Activated CD8-positive, alpha-beta T cell treated with anti-CD3 and anti-CD28 coated beads, Interleukin-2, amount 10 ng/mL, durations not matched to agents 7 days and 5 days (primary cell): Measurements from ENCODE around the gene MN1. TPM values are rescaled to one million over a fixed set of nuclear protein-coding genes. Genes with fewer than 3 reads are reported as not detected.

Experiments used
- ATAC-seq: fragments of 150-1000 bp; cut with Tn5 transposase; one replicate; pipeline ENCODE4 v1.10.0; 2021; ENCODE audit warnings: moderate library complexity
- CTCF ChIA-PET: fragments of 350-600 bp; sonication (Branson Sonifier 250); formaldehyde crosslinking; loops from one replicate; lab custom pipeline; 2021; ENCODE audit warnings: antibody characterized with exemption; lab: Charles Lee
- POLR2A ChIA-PET: fragments of 350-600 bp; sonication (Branson Sonifier 250); formaldehyde crosslinking; loops from one replicate; lab custom pipeline; 2021; ENCODE audit warnings: antibody characterized with exemption; lab: Charles Lee
- DNase-seq: peaks from one replicate; pipeline ENCODE4 v3.0.0-alpha.2; 2020
- H3K27ac Mint-ChIP-seq: one replicate; pipeline ENCODE4 v1.8.0; 2021; ENCODE audit warnings: mild to moderate bottlenecking, mixed read lengths
- H3K27me3 Mint-ChIP-seq: one replicate; pipeline ENCODE4 v1.8.0; 2021; ENCODE audit warnings: low read depth, mixed read lengths
- H3K36me3 Mint-ChIP-seq: one replicate; pipeline ENCODE4 v1.8.0; 2021; ENCODE audit warnings: low read depth, mixed read lengths
- H3K4me1 Mint-ChIP-seq: one replicate; pipeline ENCODE4 v1.8.0; 2021; ENCODE audit warnings: low read depth, mixed read lengths
- H3K4me3 Mint-ChIP-seq: one replicate; pipeline ENCODE4 v1.8.0; 2021; ENCODE audit warnings: mild to moderate bottlenecking, mixed read lengths
- H3K9me3 Mint-ChIP-seq: one replicate; pipeline ENCODE4 v1.8.0; 2022; ENCODE audit warnings: mixed read lengths; ENCODE audit not compliant: insufficient read depth
- total RNA-seq, 2 experiments: library from RNA; stranded (reverse); gene quantifications; one replicate each; pipeline ENCODE4 v1.2.3, GENCODE V29; 2021

MN1 gene
- total RNA-seq, 2 experiments from 2014 or later: 0.11 to 0.13 TPM

- H3K36me3 Mint-ChIP-seq: no peaks in the 10 kb centered on the region
- H3K4me1 Mint-ChIP-seq: no peaks in the 10 kb centered on the region
- ATAC-seq (no peak), DNase-seq (no peak)
- POLR2A ChIA-PET: no interaction called here
- H3K9me3 Mint-ChIP-seq: no peaks in the 10 kb centered on the region
- CTCF ChIA-PET: no interaction called here
- no peak overlapping the region for H3K4me3 Mint-ChIP-seq
- H3K27ac Mint-ChIP-seq: no peak overlapping the region
- H3K27me3 Mint-ChIP-seq: no peaks in the 10 kb centered on the region
Observed at GRCh38 chr22:27757928-27758525, 43.5 kb downstream of the MN1 start.

GRCh38 chr22:27756212-27756660, 45.3 kb downstream of the MN1 start:
- Mint-ChIP-seq H3K4me3 (no peak overlapping the region), H3K4me1 (no peaks in the 10 kb centered on the region), H3K27ac (no peak overlapping the region), H3K36me3 (no peaks in the 10 kb centered on the region), H3K9me3 (no peaks in the 10 kb centered on the region), H3K27me3 (no peaks in the 10 kb centered on the region)
- no peak for ATAC-seq
- DNase-seq: no peak
- ChIA-PET POLR2A (no interaction called here), CTCF (no interaction called here)

GRCh38 chr22:27755521-27756211, 45.9 kb downstream of the MN1 start:
- Mint-ChIP-seq H3K9me3 (no peaks in the 10 kb centered on the region), H3K4me3 (no peak overlapping the region), H3K4me1 (no peaks in the 10 kb centered on the region), H3K27me3 (no peaks in the 10 kb centered on the region), H3K36me3 (no peaks in the 10 kb centered on the region), H3K27ac (no peak overlapping the region)
- no peak for ATAC-seq
- ChIA-PET CTCF (no interaction called here), POLR2A (no interaction called here)
- no peak for DNase-seq

DNA sequence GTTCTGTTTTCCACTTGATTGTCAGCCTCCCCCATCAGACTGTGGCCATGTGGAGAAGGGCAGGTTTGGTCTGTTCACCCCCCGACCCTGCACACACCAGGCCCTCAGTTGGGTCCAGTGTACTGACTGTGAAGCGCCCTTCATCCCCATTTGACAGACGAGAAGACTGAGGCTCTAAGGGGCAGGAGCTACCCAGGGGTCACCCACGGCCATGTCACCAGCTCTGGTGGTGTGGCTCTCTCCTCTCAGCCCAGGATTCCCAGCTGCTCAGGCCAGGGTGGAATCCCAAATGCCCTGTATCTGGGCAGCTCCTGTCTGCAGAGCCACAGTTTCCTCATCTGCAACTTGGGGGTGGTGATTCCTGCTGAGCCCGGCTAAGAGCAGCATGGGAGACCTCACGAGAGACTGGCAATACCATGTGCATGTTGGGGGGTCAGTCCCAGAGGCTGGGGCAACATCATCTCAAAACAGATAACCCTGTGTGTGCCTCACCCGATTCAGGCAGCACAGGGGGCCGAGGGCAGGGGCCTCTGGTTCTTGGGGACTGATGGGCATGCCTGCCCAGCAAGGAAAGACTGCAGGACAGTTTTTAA, 46.6 kb downstream of the MN1 start:
- Mint-ChIP-seq H3K9me3 (no peaks in the 10 kb centered on the region), H3K27ac (no peak overlapping the region), H3K27me3 (no peaks in the 10 kb centered on the region), H3K36me3 (no peaks in the 10 kb centered on the region), H3K4me1 (no peaks in the 10 kb centered on the region), H3K4me3 (no peak overlapping the region)
- DNase-seq: no peak
- ChIA-PET POLR2A (no interaction called here), CTCF (no interaction called here)
- no peak for ATAC-seq

- H3K27me3 Mint-ChIP-seq: peaks cover under 1% of the 10 kb centered on the region
- DNase-seq (no peak), ATAC-seq (no peak)
- H3K36me3 Mint-ChIP-seq: no peaks in the 10 kb centered on the region
- H3K4me1 Mint-ChIP-seq: peaks cover under 1% of the 10 kb centered on the region
- no peaks in the 10 kb centered on the region for H3K9me3 Mint-ChIP-seq
- no peak overlapping the region for H3K4me3 Mint-ChIP-seq
- POLR2A ChIA-PET: no interaction called here
- H3K27ac Mint-ChIP-seq: no peak overlapping the region
- CTCF ChIA-PET: no interaction called here
Observed at GRCh38 chr22:27754247-27754887, 47.2 kb downstream of the MN1 start.

- DNase-seq (no peak), ATAC-seq (no peak)
- Mint-ChIP-seq H3K4me1 (peaks cover 2% of the 10 kb centered on the region), H3K4me3 (no peak overlapping the region), H3K9me3 (no peaks in the 10 kb centered on the region), H3K36me3 (no peaks in the 10 kb centered on the region), H3K27ac (no peak overlapping the region), H3K27me3 (peaks cover 4% of the 10 kb centered on the region)
- ChIA-PET CTCF (no interaction called here), POLR2A (no interaction called here)
Observed at GRCh38 chr22:27752771-27753170, 48.8 kb downstream of the MN1 start.

- H3K4me1 Mint-ChIP-seq: peaks cover 2% of the 10 kb centered on the region
- peaks cover 4% of the 10 kb centered on the region for H3K27me3 Mint-ChIP-seq
- no peak overlapping the region for H3K4me3 Mint-ChIP-seq
- POLR2A ChIA-PET: no interaction called here
- no peaks in the 10 kb centered on the region for H3K36me3 Mint-ChIP-seq
- DNase-seq (no peak), ATAC-seq (no peak)
- no peaks in the 10 kb centered on the region for H3K9me3 Mint-ChIP-seq
- CTCF ChIA-PET: no interaction called here
- H3K27ac Mint-ChIP-seq: no peak overlapping the region
Observed at GRCh38 chr22:27752141-27752540, 49.4 kb downstream of the MN1 start.

- Mint-ChIP-seq H3K4me1 (peaks cover 2% of the 10 kb centered on the region), H3K4me3 (no peak overlapping the region), H3K36me3 (no peaks in the 10 kb centered on the region), H3K27ac (no peak overlapping the region), H3K9me3 (no peaks in the 10 kb centered on the region), H3K27me3 (peaks cover 4% of the 10 kb centered on the region)
- ChIA-PET POLR2A (no interaction called here), CTCF (no interaction called here)
- no peak for ATAC-seq
- DNase-seq: no peak
Observed at GRCh38 chr22:27751277-27752070, 50.1 kb downstream of the MN1 start.

- no peaks in the 10 kb centered on the region for H3K36me3 Mint-ChIP-seq
- DNase-seq: no peak
- H3K27me3 Mint-ChIP-seq: peaks cover 4% of the 10 kb centered on the region
- ATAC-seq: no peak
- ChIA-PET CTCF (no interaction called here), POLR2A (no interaction called here)
- H3K4me1 Mint-ChIP-seq: peaks cover 2% of the 10 kb centered on the region
- H3K4me3 Mint-ChIP-seq: no peak overlapping the region
- no peak overlapping the region for H3K27ac Mint-ChIP-seq
- H3K9me3 Mint-ChIP-seq: no peaks in the 10 kb centered on the region
Observed at GRCh38 chr22:27750584-27751265, 50.8 kb downstream of the MN1 start.

GRCh38 chr22:27749597-27750225, 51.8 kb downstream of the MN1 start:
- Mint-ChIP-seq H3K27me3 (peaks cover 4% of the 10 kb centered on the region), H3K27ac (no peak overlapping the region), H3K4me3 (no peak overlapping the region), H3K36me3 (no peaks in the 10 kb centered on the region), H3K4me1 (peaks cover 2% of the 10 kb centered on the region), H3K9me3 (no peaks in the 10 kb centered on the region)
- ATAC-seq: no peak
- ChIA-PET CTCF (no interaction called here), POLR2A (no interaction called here)
- no peak for DNase-seq

DNA sequence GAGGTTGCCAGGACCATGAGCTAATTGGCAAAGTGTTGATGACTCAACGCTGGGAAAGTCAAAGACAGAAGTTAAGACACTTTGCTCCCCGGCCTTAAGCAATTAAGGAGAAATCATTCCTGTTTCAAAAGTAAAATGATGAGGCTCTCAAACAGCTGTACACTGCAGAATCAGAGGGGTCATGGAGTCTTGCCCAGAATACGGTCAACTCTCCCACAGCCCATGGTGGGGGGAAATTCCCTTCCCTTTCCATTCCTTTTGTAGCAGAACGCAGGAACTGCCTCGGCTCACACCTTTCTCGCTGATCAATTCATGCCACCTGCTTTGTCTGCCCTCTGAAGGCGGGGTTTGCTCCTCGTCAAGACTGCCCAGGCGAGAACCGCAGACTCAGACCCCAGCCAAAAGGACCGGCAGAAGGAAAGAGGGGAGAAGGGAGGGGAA, 52.8 kb downstream of the MN1 start:
- no peak for ATAC-seq
- Mint-ChIP-seq H3K27me3 (peaks cover 4% of the 10 kb centered on the region), H3K4me1 (peaks cover 2% of the 10 kb centered on the region), H3K4me3 (no peak overlapping the region), H3K9me3 (no peaks in the 10 kb centered on the region), H3K36me3 (no peaks in the 10 kb centered on the region), H3K27ac (no peak overlapping the region)
- no peak for DNase-seq
- POLR2A ChIA-PET: no interaction called here
- CTCF ChIA-PET: no interaction called here
